Suprapubic skin (tissue), 4 donors: ENCODE measurements around the gene DNM3. TPM values are rescaled to one million over a fixed set of nuclear protein-coding genes. Genes with fewer than 3 reads are reported as not detected.

Source experiments
- DNase-seq, 2 donors: peaks; one replicate each; pipeline ENCODE4 v3.0.0-alpha.2; 2019; ENCODE audit warnings: low spot score in 2 of 2
- H3K27ac ChIP-seq: fragments of 200-600 bp; sonication (generic); one replicate; pipeline ENCODE4 v1.5.1; 2019
- H3K27me3 ChIP-seq: fragments of 200-600 bp; sonication (generic); one replicate; pipeline ENCODE4 v1.5.1; 2019
- H3K36me3 ChIP-seq: fragments of 200-600 bp; sonication (generic); one replicate; pipeline ENCODE4 v1.5.1; 2019
- H3K4me1 ChIP-seq: fragments of 200-600 bp; sonication (generic); one replicate; pipeline ENCODE4 v1.5.1; 2019
- H3K4me3 ChIP-seq: fragments of 200-600 bp; sonication (generic); one replicate; pipeline ENCODE4 v1.5.1; 2019; ENCODE audit warnings: mild to moderate bottlenecking
- H3K9me3 ChIP-seq: fragments of 200-600 bp; sonication (generic); one replicate; pipeline ENCODE4 v1.5.1; 2019
- CTCF ChIP-seq, 2 donors: fragments of 200-600 bp in 1 of 2; fragments of 450-650 bp in 1 of 2; sonication (generic) in 1 of 2; IDR thresholded peaks; one replicate each; pipeline ENCODE4 v1.5.1; 2016 to 2019; ENCODE audit warnings: antibody characterized with exemption in 2 of 2, mild to moderate bottlenecking in 1 of 2, moderate library complexity in 1 of 2
- EP300 ChIP-seq: sonication (generic); formaldehyde crosslinking; IDR thresholded peaks from one replicate; pipeline ENCODE4 v1.6.1; 2017; ENCODE audit warnings: antibody characterized with exemption
- POLR2A ChIP-seq, 2 donors: fragments of 450-650 bp; IDR thresholded peaks; one replicate each; pipeline ENCODE4 v1.6.1; 2017; ENCODE audit warnings: antibody characterized with exemption in 2 of 2, mild to moderate bottlenecking in 2 of 2, moderate library complexity in 2 of 2
- POLR2AphosphoS5 ChIP-seq, 3 donors: sonication (generic); formaldehyde crosslinking; IDR thresholded peaks; one replicate each; pipeline ENCODE4 v1.6.1; 2017; ENCODE audit warnings: antibody characterized with exemption in 3 of 3
- WGBS: methylation state at CpG from one replicate; pipeline ENCODE4 v1.1.5; 2018; 5-methylcytosine and 5-hydroxymethylcytosine counted together
- total RNA-seq, 4 donors: library from RNA; depleted of rRNA; stranded (reverse); fragments of >200 nt; gene quantifications; one replicate each; pipeline ENCODE4 v1.1.0, GENCODE V29; 2016

Gene DNM3
- total RNA-seq, 4 donors from 2014 or later = 1.6 to 11.7 (median 3.7) TPM

GRCh38 chr1:172411791-172412338 lies 570.6 kb downstream of the DNM3 start:
- H3K4me1 ChIP-seq = no peaks in the 10 kb centered on the region
- DNase-seq = no peak
- no peak overlapping the region for H3K27ac ChIP-seq
- TF ChIP-seq CTCF (IDR thresholded peaks at IDR 0.05) (no peak), EP300 (no peak), POLR2AphosphoS5 (IDR thresholded peaks at IDR 0.05) (no peak), POLR2A (IDR thresholded peaks at IDR 0.05) (no peak)
- no peaks in the 10 kb centered on the region for H3K36me3 ChIP-seq
- WGBS = 84% methylated on average over 2 of the region's 2 CpGs
- no peaks in the 10 kb centered on the region for H3K9me3 ChIP-seq
- H3K4me3 ChIP-seq = no peak overlapping the region
- H3K27me3 ChIP-seq = no peaks in the 10 kb centered on the region

GRCh38 chr1:172414331-172414730 lies 573.0 kb downstream of the DNM3 start:
- H3K36me3 ChIP-seq = no peaks in the 10 kb centered on the region
- no peak for DNase-seq
- H3K9me3 ChIP-seq = no peaks in the 10 kb centered on the region
- H3K27me3 ChIP-seq = no peaks in the 10 kb centered on the region
- no peak overlapping the region for H3K4me3 ChIP-seq
- H3K27ac ChIP-seq = no peak overlapping the region
- no peak for TF ChIP-seq CTCF (IDR thresholded peaks at IDR 0.05)
- TF ChIP-seq POLR2A (IDR thresholded peaks at IDR 0.05) = no peak
- TF ChIP-seq POLR2AphosphoS5 (IDR thresholded peaks at IDR 0.05) = no peak
- H3K4me1 ChIP-seq = no peaks in the 10 kb centered on the region

- DNase-seq = no peak
- TF ChIP-seq POLR2A (IDR thresholded peaks at IDR 0.05) (no peak), EP300 (no peak)
- no peaks in the 10 kb centered on the region for H3K36me3 ChIP-seq
- no peaks in the 10 kb centered on the region for H3K9me3 ChIP-seq
- no peaks in the 10 kb centered on the region for H3K4me1 ChIP-seq
- no peak overlapping the region for H3K4me3 ChIP-seq
- H3K27me3 ChIP-seq = no peaks in the 10 kb centered on the region
- 73% methylated on average over 4 of the region's 4 CpGs for WGBS
- no peak overlapping the region for H3K27ac ChIP-seq
Observed at GRCh38 chr1:172416496-172417035, 575.3 kb downstream of the DNM3 start.

- WGBS = 97% methylated on average over 1 of the region's 1 CpG
- H3K36me3 ChIP-seq = no peaks in the 10 kb centered on the region
- no peaks in the 10 kb centered on the region for H3K4me1 ChIP-seq
- no peak for DNase-seq
- H3K4me3 ChIP-seq = no peak overlapping the region
- TF ChIP-seq CTCF (IDR thresholded peaks at IDR 0.05) (no peak), POLR2AphosphoS5 (IDR thresholded peaks at IDR 0.05) (no peak), POLR2A (IDR thresholded peaks at IDR 0.05) (no peak), EP300 (no peak)
- no peaks in the 10 kb centered on the region for H3K27me3 ChIP-seq
- H3K9me3 ChIP-seq = no peaks in the 10 kb centered on the region
- no peak overlapping the region for H3K27ac ChIP-seq
Observed at GRCh38 chr1:172417557-172417956, 576.3 kb downstream of the DNM3 start.

GRCh38 chr1:172420385-172420784 lies 579.1 kb downstream of the DNM3 start, which contains the start of gene C1orf105:
TSS of gene C1orf105 (plus strand) at chr1:172420685. CDS start at chr1:172420886, 201 bp downstream.
- Histone ChIP-seq H3K36me3 (no peaks in the 10 kb centered on the region), H3K9me3 (no peaks in the 10 kb centered on the region), H3K27me3 (no peaks in the 10 kb centered on the region), H3K27ac (no peak within 1 kb of the TSS), H3K4me1 (peaks cover 3% of the 10 kb centered on the region), H3K4me3 (no peak within 1 kb of the TSS)
- no peak for DNase-seq
- WGBS = 86% methylated on average over 1 of the region's 1 CpG
- TF ChIP-seq EP300 (no peak), POLR2AphosphoS5 (IDR thresholded peaks at IDR 0.05) (no peak), POLR2A (IDR thresholded peaks at IDR 0.05) (no peak), CTCF (IDR thresholded peaks at IDR 0.05) (no peak)
